Activated CD4-positive, alpha-beta T cell treated with anti-CD3 and anti-CD28 coated beads for 1 hour (primary cell): ENCODE data around the gene DAZ1.
"Not testable (repeated sequence)": the region's sequence is repeated elsewhere in the genome, so short reads cannot be mapped to it uniquely, and the experiment has no call there.

Experiments
- DNase-seq: peaks from one replicate; pipeline ENCODE4 v3.0.0-alpha.2; 2020

DAZ1 gene, protein sequence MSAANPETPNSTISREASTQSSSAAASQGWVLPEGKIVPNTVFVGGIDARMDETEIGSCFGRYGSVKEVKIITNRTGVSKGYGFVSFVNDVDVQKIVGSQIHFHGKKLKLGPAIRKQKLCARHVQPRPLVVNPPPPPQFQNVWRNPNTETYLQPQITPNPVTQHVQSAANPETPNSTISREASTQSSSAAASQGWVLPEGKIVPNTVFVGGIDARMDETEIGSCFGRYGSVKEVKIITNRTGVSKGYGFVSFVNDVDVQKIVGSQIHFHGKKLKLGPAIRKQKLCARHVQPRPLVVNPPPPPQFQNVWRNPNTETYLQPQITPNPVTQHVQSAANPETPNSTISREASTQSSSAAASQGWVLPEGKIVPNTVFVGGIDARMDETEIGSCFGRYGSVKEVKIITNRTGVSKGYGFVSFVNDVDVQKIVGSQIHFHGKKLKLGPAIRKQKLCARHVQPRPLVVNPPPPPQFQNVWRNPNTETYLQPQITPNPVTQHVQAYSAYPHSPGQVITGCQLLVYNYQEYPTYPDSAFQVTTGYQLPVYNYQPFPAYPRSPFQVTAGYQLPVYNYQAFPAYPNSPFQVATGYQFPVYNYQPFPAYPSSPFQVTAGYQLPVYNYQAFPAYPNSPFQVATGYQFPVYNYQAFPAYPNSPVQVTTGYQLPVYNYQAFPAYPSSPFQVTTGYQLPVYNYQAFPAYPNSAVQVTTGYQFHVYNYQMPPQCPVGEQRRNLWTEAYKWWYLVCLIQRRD

DNA sequence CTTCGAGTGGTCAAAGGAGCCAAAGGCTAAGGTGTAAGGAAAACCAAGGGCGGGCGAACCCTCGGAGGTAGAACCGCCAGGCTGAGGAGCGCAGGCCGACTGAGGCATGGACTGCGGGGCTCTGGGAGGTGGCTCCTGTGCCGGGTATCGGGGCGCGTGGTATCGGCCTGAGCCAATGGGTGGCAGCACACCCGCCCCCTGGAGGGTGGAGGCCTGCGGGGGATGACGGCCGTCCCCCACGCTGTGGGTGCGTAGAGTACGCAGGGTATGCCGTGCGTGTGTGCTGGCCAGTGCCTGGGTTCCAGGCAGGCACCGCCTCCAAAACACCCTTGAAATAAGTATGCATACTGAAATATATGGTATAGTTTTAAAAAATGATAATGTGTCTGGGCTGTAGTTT is at the start of gene DAZ1:
Gene DAZ1, minus strand, starts transcription at position 101 of the 400 bp plus-strand sequence. CDS start 208 bp downstream, outside the sequence.
- DNase-seq, result not testable (repeated sequence)

DNA sequence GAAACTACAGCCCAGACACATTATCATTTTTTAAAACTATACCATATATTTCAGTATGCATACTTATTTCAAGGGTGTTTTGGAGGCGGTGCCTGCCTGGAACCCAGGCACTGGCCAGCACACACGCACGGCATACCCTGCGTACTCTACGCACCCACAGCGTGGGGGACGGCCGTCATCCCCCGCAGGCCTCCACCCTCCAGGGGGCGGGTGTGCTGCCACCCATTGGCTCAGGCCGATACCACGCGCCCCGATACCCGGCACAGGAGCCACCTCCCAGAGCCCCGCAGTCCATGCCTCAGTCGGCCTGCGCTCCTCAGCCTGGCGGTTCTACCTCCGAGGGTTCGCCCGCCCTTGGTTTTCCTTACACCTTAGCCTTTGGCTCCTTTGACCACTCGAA is 20.4 kb upstream of the DAZ1 start, which contains the start of gene DAZ2:
Gene DAZ2, plus strand, starts transcription at position 301 of the 400 bp plus-strand sequence. CDS start 208 bp downstream, outside the sequence.
- not testable (repeated sequence) for DNase-seq

DNA sequence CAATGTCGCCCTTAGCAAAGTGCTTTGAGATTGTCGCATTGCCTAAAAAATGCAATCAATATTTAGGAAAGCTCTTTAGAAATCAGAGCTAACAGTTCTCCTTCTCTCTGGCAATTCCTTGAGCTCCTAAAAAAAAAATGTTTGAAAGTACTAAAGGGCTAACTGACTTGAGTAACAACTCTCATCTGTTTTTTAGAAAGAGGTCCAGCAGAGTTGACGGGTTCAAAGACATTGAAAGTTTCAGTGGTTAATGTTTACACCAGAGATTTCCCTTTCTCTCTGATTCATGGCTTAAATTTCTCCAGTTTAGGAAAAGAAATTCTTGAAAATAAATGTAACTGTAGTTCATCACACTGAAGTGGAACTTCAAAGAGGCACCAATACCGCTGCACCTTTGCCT is 11.9 kb upstream of the DAZ1 start:
- DNase-seq, result not testable (repeated sequence)

DNA sequence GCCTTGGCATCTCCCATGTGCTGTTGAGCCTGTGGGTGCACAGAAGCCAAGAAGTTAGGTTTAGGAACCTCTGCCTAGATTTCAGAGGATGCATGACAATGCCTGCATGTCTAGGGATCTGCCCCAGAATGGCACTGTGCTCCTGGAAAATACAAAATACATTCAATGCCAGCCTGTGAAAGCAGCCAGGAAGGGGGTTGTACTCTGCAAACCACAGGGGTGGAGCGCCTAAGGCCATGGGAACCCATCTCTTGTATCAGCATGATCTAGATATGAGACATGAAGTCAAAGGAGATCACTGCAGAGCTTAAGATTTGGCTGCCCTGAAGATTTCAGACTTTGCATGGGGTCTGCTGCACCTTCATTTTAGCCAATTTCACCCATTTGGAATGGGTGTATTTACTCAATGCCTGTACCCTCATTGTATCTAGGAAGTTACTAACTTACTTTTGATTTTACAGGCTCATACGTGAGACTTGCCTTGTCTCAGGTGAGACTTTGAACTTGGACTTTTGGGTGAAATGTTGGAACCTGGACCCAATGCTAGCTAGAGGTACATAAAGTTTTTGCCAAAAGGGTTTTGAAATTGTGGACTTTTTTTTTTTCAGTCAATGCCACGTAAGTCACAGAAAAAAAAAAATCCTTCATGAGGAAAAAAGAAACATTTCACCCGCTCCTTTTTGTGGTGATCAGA is 11.1 kb upstream of the DAZ1 start:
- DNase-seq, result not testable (repeated sequence)

DNA sequence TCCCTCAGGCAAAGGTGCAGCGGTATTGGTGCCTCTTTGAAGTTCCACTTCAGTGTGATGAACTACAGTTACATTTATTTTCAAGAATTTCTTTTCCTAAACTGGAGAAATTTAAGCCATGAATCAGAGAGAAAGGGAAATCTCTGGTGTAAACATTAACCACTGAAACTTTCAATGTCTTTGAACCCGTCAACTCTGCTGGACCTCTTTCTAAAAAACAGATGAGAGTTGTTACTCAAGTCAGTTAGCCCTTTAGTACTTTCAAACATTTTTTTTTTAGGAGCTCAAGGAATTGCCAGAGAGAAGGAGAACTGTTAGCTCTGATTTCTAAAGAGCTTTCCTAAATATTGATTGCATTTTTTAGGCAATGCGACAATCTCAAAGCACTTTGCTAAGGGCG is 8.6 kb upstream of the DAZ1 start:
- not testable (repeated sequence) for DNase-seq
